Stimulated activated CD8-positive, alpha-beta memory T cell treated with anti-CD3 and anti-CD28 coated beads, Interleukin-12 subunit alpha, Interleukin-12 subunit beta, amount 100 ng/mL, for 4 hours (primary cell): ENCODE data around the gene ATRN.
"Not testable (repeated sequence)": the region's sequence is repeated elsewhere in the genome, so short reads cannot be mapped to it uniquely, and the experiment has no call there.

ENCODE experiments used
- DNase-seq: peaks from one replicate; pipeline ENCODE4 v3.0.0-alpha.2; 2020; ENCODE audit warnings: low read depth

The ATRN gene

DNA sequence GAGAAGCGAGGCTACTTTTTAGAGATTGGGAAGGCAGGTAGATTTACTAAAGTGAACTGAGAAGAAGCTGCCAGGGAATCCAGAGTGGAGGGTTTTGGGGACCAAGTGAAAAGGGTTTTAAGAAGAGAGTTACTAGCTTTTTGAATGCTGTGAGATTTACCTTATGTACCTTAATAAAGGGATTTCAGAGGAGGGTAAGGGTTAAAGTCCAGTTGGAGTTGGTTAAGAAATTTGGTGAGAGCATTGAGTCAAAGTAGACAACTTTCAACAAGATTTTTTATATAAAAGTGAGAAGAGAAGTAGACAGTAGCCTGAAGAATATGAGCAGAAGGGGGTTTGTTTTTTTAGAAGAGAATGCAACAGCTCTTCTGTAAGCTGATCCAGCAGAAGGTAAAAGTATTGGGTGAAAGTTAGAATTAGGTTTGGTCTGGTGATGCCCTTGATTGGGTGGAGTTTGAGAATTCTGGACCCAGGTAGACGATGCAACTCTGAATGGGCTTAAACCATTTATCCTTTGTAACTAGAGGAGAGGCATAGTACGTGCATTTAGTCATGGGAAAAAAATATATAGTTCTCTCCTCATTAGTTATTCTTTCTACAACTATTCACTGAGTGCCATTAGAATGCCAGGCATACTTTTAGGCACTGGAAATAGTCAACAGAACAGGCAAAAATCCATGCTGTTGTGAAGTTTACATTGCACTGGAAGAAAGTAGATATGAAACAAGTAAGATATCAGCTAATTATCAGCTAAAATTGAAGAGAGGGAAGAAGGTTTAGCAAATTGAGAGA lies 44.8 kb downstream of the ATRN start:
- no peak for DNase-seq

- DNase-seq = no peak
These were observed 51.3 kb downstream of the ATRN start for GRCh38 chr20:3521852-3522740.

- DNase-seq = not testable (repeated sequence)
These were observed 53.9 kb downstream of the ATRN start for GRCh38 chr20:3524696-3525095.

GRCh38 chr20:3532089-3532615 lies 61.3 kb downstream of the ATRN start:
- no peak for DNase-seq

- not testable (repeated sequence) for DNase-seq
These were observed 66.9 kb downstream of the ATRN start for GRCh38 chr20:3537733-3538132.

DNA sequence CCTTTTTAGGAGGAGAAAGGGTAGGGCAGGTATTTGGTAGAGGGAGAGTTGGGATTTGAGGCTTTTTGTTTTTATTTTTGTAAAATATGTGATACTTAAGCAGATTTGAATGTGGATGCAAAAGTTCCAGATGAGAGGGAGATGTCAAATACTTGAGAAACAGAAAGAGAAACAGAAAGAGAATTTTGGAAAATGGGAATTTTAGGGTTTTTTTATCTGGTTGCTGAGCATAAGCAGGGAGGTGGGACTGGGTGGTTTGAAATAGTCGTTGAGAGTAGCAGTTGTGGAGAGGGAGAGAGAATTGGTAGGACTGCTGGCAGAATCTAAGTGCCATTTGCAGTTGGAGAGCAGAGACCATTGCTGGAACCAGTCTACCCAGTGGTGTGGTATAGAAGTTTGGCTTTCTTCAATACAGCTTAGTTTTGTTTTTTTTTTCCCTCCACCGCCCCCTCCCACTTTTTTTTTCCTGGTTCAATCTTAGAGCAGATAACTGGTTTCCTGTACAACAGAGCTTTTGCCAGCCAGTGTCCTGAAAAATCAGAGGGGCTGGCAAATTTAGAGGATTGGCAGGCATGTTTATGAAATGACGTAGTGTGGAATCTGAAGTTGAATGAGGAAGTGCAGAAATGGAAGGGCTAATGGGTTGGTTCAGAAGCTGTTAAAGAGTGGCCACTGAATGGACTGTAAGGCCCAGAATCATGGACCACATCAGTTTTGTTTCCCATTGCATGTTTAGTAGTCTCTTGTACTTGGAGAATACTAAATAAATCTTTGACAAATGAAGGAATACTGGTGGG lies 68.7 kb downstream of the ATRN start:
- no peak for DNase-seq

DNA sequence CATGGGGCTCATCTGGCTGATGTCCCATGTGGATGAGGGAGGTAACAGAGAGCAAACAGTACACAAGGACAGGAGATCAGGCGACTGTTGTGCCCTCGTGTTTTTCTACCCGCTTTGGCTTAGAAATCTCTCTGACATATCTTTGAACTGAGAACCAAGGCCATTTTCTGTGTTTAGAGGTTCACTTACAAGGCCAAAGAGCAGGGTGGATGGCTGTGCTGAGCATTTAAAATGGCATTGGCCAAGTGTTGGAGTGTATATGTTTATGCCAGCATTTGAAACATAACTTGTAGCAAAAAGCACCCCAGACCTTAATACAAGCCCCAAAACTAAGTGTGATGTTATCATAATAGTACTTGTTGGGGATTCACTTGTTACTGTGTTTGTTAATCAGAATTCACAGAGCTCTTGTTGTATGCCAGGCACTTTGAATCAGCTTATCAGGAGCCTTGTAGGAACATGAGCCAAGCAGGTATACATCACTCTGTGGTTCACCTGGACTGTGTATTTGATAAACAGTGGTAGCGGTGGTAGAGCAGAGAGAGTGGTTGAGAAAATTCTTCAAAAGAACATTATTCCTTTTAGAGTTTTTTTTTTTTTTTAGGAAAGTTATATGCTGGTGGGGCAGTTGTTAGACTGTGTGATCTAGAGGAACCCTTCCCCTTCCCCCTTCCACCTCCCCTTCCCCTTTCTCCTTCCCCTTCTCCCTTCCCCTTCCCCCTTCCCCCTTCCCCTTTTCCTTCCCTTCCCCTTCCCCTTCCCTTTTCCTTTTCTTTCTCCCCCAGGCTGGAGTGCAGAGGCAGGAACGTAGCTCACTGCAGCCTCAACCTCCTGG lies 71.3 kb downstream of the ATRN start:
- no peak for DNase-seq

- DNase-seq = no peak
These were observed 73.2 kb downstream of the ATRN start for GRCh38 chr20:3543901-3544507.

GRCh38 chr20:3545401-3545925 lies 74.6 kb downstream of the ATRN start:
- DNase-seq = no peak

DNA sequence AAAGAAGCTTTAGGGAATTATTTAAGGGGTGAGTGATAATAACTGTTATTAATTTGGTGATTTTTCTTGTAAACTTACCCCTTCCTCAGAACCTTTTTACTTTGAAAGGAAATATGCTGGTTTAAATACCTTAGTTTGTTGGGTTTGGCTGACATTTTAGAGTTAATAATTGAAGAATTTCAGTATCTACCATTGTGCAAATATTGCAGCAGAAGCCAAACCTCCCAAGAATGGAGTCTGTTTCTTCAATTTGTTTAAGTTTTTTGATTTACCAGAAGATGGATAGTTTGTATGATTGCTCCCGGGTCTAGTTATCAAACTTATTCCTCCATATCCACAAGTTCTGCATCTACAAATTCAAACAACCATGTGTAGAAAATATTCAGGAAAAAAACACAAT lies 77.1 kb downstream of the ATRN start:
- no peak for DNase-seq

DNA sequence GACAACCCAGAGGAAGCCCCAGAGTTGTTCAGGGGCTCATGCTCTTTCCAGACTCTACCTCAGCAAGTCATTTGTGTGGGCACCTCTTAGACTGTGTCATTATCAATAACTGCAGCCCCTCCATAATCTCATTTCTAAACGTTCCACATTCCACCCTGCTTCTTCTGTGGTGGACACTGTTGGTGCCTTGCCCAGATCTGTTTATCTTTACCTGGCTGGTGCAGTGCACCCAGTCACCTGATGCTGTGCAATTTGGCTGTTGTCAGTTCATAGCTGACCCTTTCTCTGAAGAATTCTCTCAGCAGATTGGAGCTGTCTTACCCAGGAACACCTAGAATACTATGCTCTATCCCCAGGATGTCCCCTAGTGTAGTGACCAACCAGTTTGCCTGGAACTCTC lies 80.0 kb downstream of the ATRN start:
- DNase-seq = no peak

DNA sequence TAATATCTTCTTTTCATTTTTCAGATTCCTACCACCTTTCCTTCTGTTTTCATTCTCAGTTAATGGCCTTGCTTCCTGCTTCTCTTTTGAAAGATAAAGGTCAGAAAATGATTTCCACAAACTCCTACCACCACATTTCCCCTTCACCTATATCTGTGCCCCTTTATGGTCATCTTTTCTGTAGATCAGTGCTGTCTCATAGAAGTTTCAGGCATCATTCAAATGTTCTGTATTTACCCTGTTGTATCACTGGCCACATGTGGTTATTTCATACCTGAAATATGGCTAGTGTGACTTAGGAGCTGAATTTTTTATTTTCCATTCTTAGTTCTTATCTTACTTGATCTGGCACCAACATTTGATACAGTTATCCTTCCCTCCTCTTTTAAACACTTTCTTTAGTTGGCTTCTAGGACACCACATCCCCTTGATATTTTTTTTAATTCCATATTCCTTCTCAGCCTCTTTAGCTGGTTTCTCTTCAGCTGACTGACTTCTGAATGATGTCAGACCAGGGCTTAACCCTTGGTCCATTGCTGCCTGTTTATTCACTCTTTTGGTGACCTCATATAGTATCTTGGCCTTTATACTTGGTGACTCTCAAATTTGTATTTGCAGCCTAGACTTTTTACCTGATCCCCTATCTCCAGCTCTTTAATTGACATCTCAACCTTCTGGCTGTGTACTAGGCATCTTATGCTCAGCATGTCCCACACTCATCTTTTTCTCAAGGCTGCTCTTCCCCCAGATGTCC lies 81.0 kb downstream of the ATRN start:
- no peak for DNase-seq

GRCh38 chr20:3553663-3554062 lies 82.8 kb downstream of the ATRN start:
- DNase-seq = no peak

DNA sequence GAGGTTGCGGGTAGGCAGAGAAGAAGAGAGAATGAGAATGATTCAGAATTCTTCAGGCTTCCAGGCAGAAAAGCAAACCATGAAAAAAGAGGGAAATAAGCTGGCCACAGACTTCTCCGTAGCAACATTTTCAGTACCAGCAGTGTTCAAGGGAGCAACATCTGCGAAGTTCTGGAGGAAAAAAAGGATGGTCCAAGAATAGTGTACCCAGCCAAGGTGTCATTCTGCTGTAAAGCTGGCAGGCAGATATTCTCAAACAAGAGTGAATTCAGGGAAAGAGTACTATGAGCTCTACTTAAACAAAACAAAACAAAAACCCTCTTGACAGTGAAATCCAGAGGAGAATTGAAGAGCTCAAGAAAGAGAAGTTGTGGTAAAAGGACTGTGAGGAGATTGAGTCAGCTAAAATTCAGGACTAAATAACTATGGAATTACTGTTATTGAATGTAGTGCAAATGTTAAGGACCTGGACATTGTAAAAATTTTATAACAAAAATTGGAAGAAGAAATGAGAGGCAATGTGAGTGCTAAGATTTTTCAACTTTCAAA lies 86.5 kb downstream of the ATRN start:
- no peak for DNase-seq

DNA sequence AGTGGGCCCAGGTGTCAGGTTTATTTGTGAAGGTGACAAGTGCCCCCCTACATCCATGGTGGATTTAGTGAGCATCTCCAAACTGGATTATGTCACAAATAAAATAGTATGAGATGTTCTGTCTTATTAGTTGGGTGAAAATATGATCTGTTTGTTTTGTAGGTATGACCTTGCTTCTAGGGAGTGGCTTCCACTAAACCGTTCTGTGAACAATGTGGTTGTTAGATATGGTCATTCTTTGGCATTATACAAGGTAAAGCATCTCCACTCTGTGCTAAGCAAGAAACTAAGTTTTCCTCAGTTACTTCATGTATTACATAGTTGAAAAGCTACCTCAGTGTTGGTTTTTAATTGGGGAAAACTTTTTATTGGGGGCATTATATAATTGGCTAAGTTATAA lies 88.4 kb downstream of the ATRN start:
- no peak for DNase-seq

GRCh38 chr20:3559637-3560036 lies 88.8 kb downstream of the ATRN start:
- DNase-seq = no peak

DNA sequence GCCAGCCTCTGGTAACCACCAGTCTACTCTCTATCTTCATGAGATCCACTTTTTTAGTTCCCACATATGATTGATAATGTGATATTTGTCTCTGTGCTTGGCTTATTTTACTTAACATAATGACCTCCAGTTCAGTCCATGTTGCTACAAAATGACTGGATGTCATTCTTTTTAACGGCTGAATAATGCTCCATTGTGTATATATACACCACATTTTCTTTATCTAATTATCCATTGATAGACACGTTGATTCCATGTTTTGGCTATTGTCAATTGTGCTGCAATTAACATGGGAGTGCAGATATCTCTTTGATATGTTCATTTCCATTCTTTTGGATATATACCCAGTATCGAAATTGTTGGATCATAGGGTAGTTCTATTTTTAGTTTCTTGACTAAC lies 89.3 kb downstream of the ATRN start:
- DNase-seq = no peak

DNA sequence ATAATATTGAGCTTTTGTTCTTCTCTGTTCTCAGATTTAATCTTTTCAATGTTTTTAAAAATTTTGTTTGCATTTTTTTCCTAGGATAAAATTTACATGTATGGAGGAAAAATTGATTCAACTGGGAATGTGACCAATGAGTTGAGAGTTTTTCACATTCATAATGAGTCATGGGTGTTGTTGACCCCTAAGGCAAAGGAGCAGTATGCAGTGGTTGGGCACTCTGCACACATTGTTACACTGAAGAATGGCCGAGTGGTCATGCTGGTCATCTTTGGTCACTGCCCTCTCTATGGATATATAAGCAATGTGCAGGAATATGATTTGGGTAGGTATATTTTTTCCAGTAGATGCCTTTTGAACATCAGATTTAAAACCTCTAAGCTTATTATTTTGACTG lies 89.8 kb downstream of the ATRN start:
- no peak for DNase-seq

GRCh38 chr20:3563133-3563532 lies 92.3 kb downstream of the ATRN start:
- DNase-seq = no peak
